H1 (cell line): ENCODE data around the gene PGAM2. TPM values are rescaled to one million over a fixed set of nuclear protein-coding genes. Genes with fewer than 3 reads are reported as not detected.

Source experiments
- CTCF ChIA-PET: fragments of 300-600 bp; sonication (Branson Sonifier 250); formaldehyde crosslinking; loops from one replicate; lab custom pipeline; 2021; ENCODE audit not compliant: partially characterized antibody; lab: Charles Lee
- POLR2A ChIA-PET: fragments of 300-600 bp; sonication (Branson Sonifier 250); formaldehyde crosslinking; loops from one replicate; lab custom pipeline; 2021; ENCODE audit warnings: inconsistent platforms; ENCODE audit not compliant: partially characterized antibody; lab: Charles Lee
- DNase-seq, 2 experiments: peaks; one replicate each; pipeline versions ENCODE4 v3.0.0 to v3.0.0-alpha.2; 2010 to 2022; ENCODE audit warnings: low spot score in 2 of 2, low read depth in 1 of 2, mixed read lengths in 1 of 2
- FAIRE-seq: peaks from 2 replicates; lab custom pipeline; 2011; peaks lifted over from hg19 to GRCh38; lab: Jason Lieb, UNC
- H2AFZ ChIP-seq: 2 replicates; pipeline ENCODE4 v1.8.1; 2012; ENCODE audit warnings: low read length, inconsistent platforms
- H2AK5ac ChIP-seq: 2 replicates; pipeline ENCODE4 v1.6.1; 2013; ENCODE audit warnings: low read depth, low read length
- H2BK120ac ChIP-seq: replicated peaks from 2 replicates; pipeline ENCODE3; 2013; ENCODE audit warnings: low read depth, low read length, inconsistent platforms
- H2BK12ac ChIP-seq: 2 replicates; pipeline ENCODE4 v1.6.1; 2013; ENCODE audit warnings: low read depth, low read length
- H2BK15ac ChIP-seq: 2 replicates; pipeline ENCODE4 v1.6.1; 2013; ENCODE audit warnings: low read length
- H2BK20ac ChIP-seq: 2 replicates; pipeline ENCODE4 v1.6.1; 2013; ENCODE audit warnings: low read length
- H2BK5ac ChIP-seq: 2 replicates; pipeline ENCODE4 v1.6.1; 2013; ENCODE audit warnings: low read depth, low read length
- H3K14ac ChIP-seq: 2 replicates; pipeline ENCODE4 v1.6.1; 2013; ENCODE audit warnings: inconsistent platforms; ENCODE audit not compliant: insufficient read length
- H3K18ac ChIP-seq: 2 replicates; pipeline ENCODE4 v1.6.1; 2013; ENCODE audit warnings: low read length; ENCODE audit errors: extremely low read depth
- H3K23ac ChIP-seq: 2 replicates; pipeline ENCODE4 v1.6.1; 2013; ENCODE audit warnings: inconsistent platforms; ENCODE audit not compliant: insufficient read length
- H3K23me2 ChIP-seq: 2 replicates; pipeline ENCODE4 v1.6.1; 2013; ENCODE audit warnings: low read depth, low read length
- H3K27ac ChIP-seq: 2 replicates; pipeline ENCODE4 v1.6.1; 2011; ENCODE audit warnings: low read depth, low read length, inconsistent platforms
- H3K27me3 ChIP-seq, 4 experiments: replicated peaks in 1 of 4; 1 replicate in 1 of 4; 2 replicates in 3 of 4; pipeline versions ENCODE4 v1.6.1 to v1.8.1; 2011 to 2013; ENCODE audit warnings: low read length in 3 of 4, mild to moderate bottlenecking in 3 of 4, inconsistent platforms in 2 of 4, mixed read lengths in 2 of 4, moderate library complexity in 1 of 4; ENCODE audit not compliant: control insufficient read depth in 3 of 4, insufficient read depth in 3 of 4; ENCODE audit errors: extremely low read depth in 1 of 4
- H3K36me3 ChIP-seq, 4 experiments: 2 replicates each; pipeline versions ENCODE4 v1.6.1 to v1.8.1; 2011 to 2013; ENCODE audit warnings: mild to moderate bottlenecking in 4 of 4, low read length in 3 of 4, moderate library complexity in 2 of 4, control low read depth in 1 of 4, inconsistent platforms in 1 of 4; ENCODE audit not compliant: insufficient read depth in 4 of 4, control insufficient read depth in 2 of 4
- H3K4ac ChIP-seq: replicated peaks from 2 replicates; pipeline ENCODE3; 2013; ENCODE audit warnings: low read length, low read depth, mixed read lengths, inconsistent platforms; ENCODE audit not compliant: insufficient read length
- H3K4me1 ChIP-seq, 4 experiments: replicated peaks in 1 of 4; 1 replicate in 1 of 4; 2 replicates in 3 of 4; pipeline versions ENCODE4 v1.6.1 to v1.8.1; 2011 to 2013; ENCODE audit warnings: low read length in 3 of 4, inconsistent platforms in 2 of 4, mixed read lengths in 1 of 4; ENCODE audit not compliant: insufficient read depth in 4 of 4, control insufficient read depth in 3 of 4
- H3K4me2 ChIP-seq, 2 experiments: 2 replicates each; pipeline versions ENCODE4 v1.6.1 to v1.8.1; 2011 to 2013; ENCODE audit warnings: low read depth in 2 of 2, low read length in 2 of 2, control low read depth in 1 of 2, inconsistent platforms in 1 of 2, mild to moderate bottlenecking in 1 of 2; ENCODE audit not compliant: insufficient read depth in 1 of 2
- H3K4me3 ChIP-seq, 4 experiments: fragments of 200-600, 300-600 bp in 1 of 4; sonication (generic), shearing (Covaris generic), sonication (Bioruptor Twin) in 1 of 4; 2 replicates each; pipeline versions ENCODE4 v1.5.1 to v1.8.1; 2011 to 2016; ENCODE audit warnings: low read length in 4 of 4, low read depth in 3 of 4, control low read depth in 2 of 4, inconsistent platforms in 2 of 4, mild to moderate bottlenecking in 2 of 4, mixed read lengths in 1 of 4, moderate library complexity in 1 of 4; ENCODE audit not compliant: insufficient read depth in 2 of 4; ENCODE audit errors: extremely low read depth in 1 of 4
- H3K56ac ChIP-seq: replicated peaks from 2 replicates; pipeline ENCODE3; 2013; ENCODE audit warnings: low read depth, mild to moderate bottlenecking, mixed read lengths, low read length, inconsistent platforms; ENCODE audit not compliant: insufficient read length
- H3K79me1 ChIP-seq: 2 replicates; pipeline ENCODE4 v1.6.1; 2013; ENCODE audit warnings: low read depth, low read length, control low read depth
- H3K79me2 ChIP-seq, 2 experiments: 2 replicates each; pipeline versions ENCODE4 v1.6.1 to v1.8.1; 2012 to 2013; ENCODE audit warnings: low read length in 2 of 2, mild to moderate bottlenecking in 2 of 2, inconsistent platforms in 1 of 2; ENCODE audit not compliant: insufficient read depth in 2 of 2, control insufficient read depth in 1 of 2
- H3K9ac ChIP-seq, 4 experiments: replicated peaks in 1 of 4; 1 replicate in 1 of 4; 2 replicates in 3 of 4; pipeline versions ENCODE4 v1.6.1 to v1.8.1; 2011 to 2013; ENCODE audit warnings: low read depth in 3 of 4, low read length in 3 of 4, control low read depth in 2 of 4, mild to moderate bottlenecking in 2 of 4, moderate library complexity in 2 of 4, inconsistent platforms in 1 of 4; ENCODE audit errors: extremely low read depth in 1 of 4
- H3K9me3 ChIP-seq, 2 experiments: 2 replicates each; pipeline versions ENCODE4 v1.6.1 to v1.8.1; 2012 to 2013; ENCODE audit warnings: mild to moderate bottlenecking in 2 of 2, moderate library complexity in 2 of 2, control low read depth in 1 of 2, inconsistent platforms in 1 of 2, low read depth in 1 of 2, low read length in 1 of 2, mixed read lengths in 1 of 2; ENCODE audit not compliant: insufficient read depth in 2 of 2
- H4K20me1 ChIP-seq, 2 experiments: replicated peaks in 1 of 2; 2 replicates each; pipeline versions ENCODE3 to v1.8.1; 2011 to 2013; ENCODE audit warnings: inconsistent platforms in 2 of 2, low read length in 2 of 2, mild to moderate bottlenecking in 1 of 2; ENCODE audit not compliant: insufficient read depth in 2 of 2, control insufficient read depth in 1 of 2
- H4K5ac ChIP-seq: 2 replicates; pipeline ENCODE4 v1.6.1; 2013; ENCODE audit warnings: low read length, low read depth, mixed read lengths, inconsistent platforms; ENCODE audit not compliant: insufficient read length
- H4K8ac ChIP-seq: 2 replicates; pipeline ENCODE4 v1.8.0; 2013; ENCODE audit warnings: mild to moderate bottlenecking, moderate library complexity, low read length, inconsistent platforms; ENCODE audit not compliant: insufficient read depth; ENCODE audit errors: extremely low read depth
- H4K91ac ChIP-seq: replicated peaks from 2 replicates; pipeline ENCODE3; 2013; ENCODE audit warnings: low read length, mixed read lengths, inconsistent platforms; ENCODE audit not compliant: insufficient read length
- POLR2A ChIP-seq, 2 experiments: IDR thresholded peaks; 1 replicate in 1 of 2; 2 replicates in 1 of 2; pipeline ENCODE4 v1.6.1; 2011; ENCODE audit warnings: low read depth in 2 of 2, low read length in 2 of 2, mild to moderate bottlenecking in 2 of 2; ENCODE audit errors: control extremely low read depth in 1 of 2
- POLR2AphosphoS5 ChIP-seq: IDR thresholded peaks from 2 replicates; pipeline ENCODE4 v1.6.1; 2011; ENCODE audit warnings: low read depth, low read length
- SP2 ChIP-seq: IDR thresholded peaks from 2 replicates; pipeline ENCODE4 v1.6.1; 2012; ENCODE audit warnings: mild to moderate bottlenecking, low read length, inconsistent platforms
- WGBS, 2 experiments: shearing (Covaris generic) in 1 of 2; methylation state at CpG; one replicate each; pipeline versions ENCODE4 v1.1.6 to v1.1.7; 2013 to 2015; ENCODE audit warnings: low lambda C conversion rate in 2 of 2, mixed read lengths in 2 of 2, inconsistent platforms in 1 of 2, low coverage in 1 of 2, missing lambda C conversion rate in 1 of 2; ENCODE audit not compliant: insufficient replicate concordance in 2 of 2, insufficient coverage in 1 of 2, insufficient read length in 1 of 2; ENCODE audit errors: extremely low coverage in 1 of 2, missing lambda C conversion rate in 1 of 2; 5-methylcytosine and 5-hydroxymethylcytosine counted together
- polyA plus RNA-seq, 7 experiments: library from polyadenylated mRNA; depleted of rRNA in 3 of 7; stranded (reverse) in 5 of 7; unstranded in 2 of 7; fragments of >200 nt in 5 of 7; fragments of 200-250 nt in 2 of 7; gene quantifications; 1 replicate in 5 of 7; 2 replicates in 1 of 7; 4 replicates in 1 of 7; pipeline versions ENCODE4 v1.2.1 to v1.2.3, GENCODE V29; 2011 to 2013; ENCODE audit warnings: missing spikeins in 2 of 7, mixed read lengths in 2 of 7
- total RNA-seq: library from RNA; stranded (reverse); fragmentation: NEBNext Ultra II Directional; extraction: Animal tissue kit (Norgen Biotek cat#: 25700); gene quantifications from 2 replicates; pipeline ENCODE4 v1.2.1, GENCODE V29; 2021
- TF ChIP-seq, protein P1 (sequence below): IDR thresholded peaks from 2 replicates; pipeline ENCODE4 v1.6.1; 2012; ENCODE audit warnings: inconsistent platforms

Gene PGAM2
- total and polyA plus RNA-seq, 2 of the 8 experiments (the other 6 are each of a cell fraction or from before 2014, with no cell fraction given): 2.1 to 2.9 TPM

- Histone ChIP-seq H3K27ac (no peak overlapping the region), H2AFZ (no peak overlapping the region), H2BK20ac (no peak overlapping the region), H4K5ac (no peak overlapping the region), H3K4me1 (peaks cover 9 to 30% (median 26%) of the 10 kb centered on the region in 4 experiments), H2BK120ac (no peak overlapping the region), H2BK5ac (no peak overlapping the region), H2AK5ac (no peak overlapping the region), H3K79me2 (no peaks in the 10 kb centered on the region), H4K91ac (no peak overlapping the region), H3K9ac (no peak overlapping the region), H3K14ac (no peak overlapping the region), H3K79me1 (no peaks in the 10 kb centered on the region), H2BK15ac (no peak overlapping the region), H3K4me2 (no peak overlapping the region), H3K18ac (no peak overlapping the region), H3K4ac (no peak overlapping the region), H2BK12ac (no peak overlapping the region), H3K36me3 (peaks cover 4 to 29% (median 24%) of the 10 kb centered on the region in 4 experiments), H3K27me3 (0 out of 7 replicates have a peak, but pooled peaks cover 0 to under 1% (median 0%) of the 10 kb centered on the region in 4 experiments), H3K56ac (no peak overlapping the region), H4K8ac (no peak overlapping the region), H3K4me3 (no peak overlapping the region), H4K20me1 (peaks cover 5 to 10% of the 10 kb centered on the region in 2 experiments), H3K23me2 (no peaks in the 10 kb centered on the region), H3K23ac (no peak overlapping the region), H3K9me3 (no peaks in the 10 kb centered on the region)
- TF ChIP-seq POLR2AphosphoS5 (0 out of 2 replicates have a peak, but pooled peaks have one; percentile 52), POLR2A (IDR thresholded peaks at IDR 0.05; ENCODE audit: control extremely low read depth in 1 of 2, low read depth in 2 of 2, low read length in 2 of 2) (0 out of 3 replicates have a peak, but pooled peaks of 1 of the 2 experiments have one; percentile 4), SP2 (no peak)
- TF ChIP-seq, protein P1, sequence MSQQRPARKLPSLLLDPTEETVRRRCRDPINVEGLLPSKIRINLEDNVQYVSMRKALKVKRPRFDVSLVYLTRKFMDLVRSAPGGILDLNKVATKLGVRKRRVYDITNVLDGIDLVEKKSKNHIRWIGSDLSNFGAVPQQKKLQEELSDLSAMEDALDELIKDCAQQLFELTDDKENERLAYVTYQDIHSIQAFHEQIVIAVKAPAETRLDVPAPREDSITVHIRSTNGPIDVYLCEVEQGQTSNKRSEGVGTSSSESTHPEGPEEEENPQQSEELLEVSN: no peak
- ChIA-PET CTCF (interaction anchor here (1.1 to 2.0 kb wide), 3 partner anchors 10 to 25 kb away, joined by 3 to 5 read pairs (median 3); no protein-coding TSS in a partner anchor), POLR2A (interaction anchor here (1.4 to 7.1 kb wide), 4 partner anchors 8 to 16 kb away, joined by 5 to 48 read pairs (median 14); no protein-coding TSS in a partner anchor)
- FAIRE-seq (no peak), DNase-seq (no peak)
- 93% methylated on average over 10 of the region's 11 CpGs; no CpG with 5 or more reads in 1 of the 2 experiments for WGBS, 2 experiments
Observed at GRCh38 chr7:44062180-44062902, 3.0 kb downstream of the PGAM2 start.
